GM12891 (cell line): ENCODE measurements around the gene PRKCA.

ENCODE experiments used
- DNase-seq: peaks from one replicate; pipeline ENCODE4 v3.0.0; 2011; ENCODE audit warnings: low spot score; ENCODE audit not compliant: insufficient read length
- FAIRE-seq: peaks from 2 replicates; lab custom pipeline; 2011; peaks lifted over from hg19 to GRCh38; lab: Jason Lieb, UNC
- PAX5 ChIP-seq: IDR thresholded peaks from 2 replicates; pipeline ENCODE4 v1.6.1; 2011; ENCODE audit warnings: low read length, moderate library complexity, mild to moderate bottlenecking; ENCODE audit not compliant: insufficient read depth, severe bottlenecking
- POLR2A ChIP-seq: IDR thresholded peaks from 2 replicates; pipeline ENCODE4 v1.6.1; 2011; ENCODE audit warnings: low read depth, low read length, control low read depth
- POLR2AphosphoS5 ChIP-seq: IDR thresholded peaks from 2 replicates; pipeline ENCODE4 v1.6.1; 2011; ENCODE audit warnings: low read depth, low read length, control low read depth
- POU2F2 ChIP-seq: IDR thresholded peaks from 2 replicates; pipeline ENCODE4 v1.6.1; 2011; ENCODE audit warnings: low read depth, mild to moderate bottlenecking, control low read depth, low read length, moderate library complexity
- SPI1 ChIP-seq: IDR thresholded peaks from 2 replicates; pipeline ENCODE4 v1.6.1; 2011; ENCODE audit warnings: low read depth, low read length, control low read depth
- TAF1 ChIP-seq: IDR thresholded peaks from 2 replicates; pipeline ENCODE4 v1.6.1; 2011; ENCODE audit warnings: low read depth, low read length, control low read depth

The PRKCA gene

DNA sequence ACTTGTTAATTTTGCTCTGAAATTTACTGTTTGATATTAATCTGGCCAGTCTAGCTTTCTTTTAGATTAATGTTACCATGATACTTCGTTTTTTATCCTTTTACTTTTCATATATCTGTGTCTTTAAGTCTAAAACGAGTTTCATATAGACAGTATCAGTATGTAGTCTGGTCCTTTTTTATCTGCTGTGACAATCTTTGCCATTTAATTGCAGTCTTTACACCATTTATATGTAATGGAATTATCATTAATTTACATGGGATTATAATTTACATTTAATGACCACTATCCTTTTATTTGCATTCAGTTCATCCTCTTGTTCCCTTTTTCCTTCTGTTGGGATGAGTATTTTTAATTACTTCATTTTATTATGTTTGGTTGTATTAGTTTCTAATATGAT is 243.5 kb downstream of the PRKCA start:
- TF ChIP-seq SPI1 (no peak), TAF1 (no peak)
- FAIRE-seq (no peak), DNase-seq (no peak)

DNA sequence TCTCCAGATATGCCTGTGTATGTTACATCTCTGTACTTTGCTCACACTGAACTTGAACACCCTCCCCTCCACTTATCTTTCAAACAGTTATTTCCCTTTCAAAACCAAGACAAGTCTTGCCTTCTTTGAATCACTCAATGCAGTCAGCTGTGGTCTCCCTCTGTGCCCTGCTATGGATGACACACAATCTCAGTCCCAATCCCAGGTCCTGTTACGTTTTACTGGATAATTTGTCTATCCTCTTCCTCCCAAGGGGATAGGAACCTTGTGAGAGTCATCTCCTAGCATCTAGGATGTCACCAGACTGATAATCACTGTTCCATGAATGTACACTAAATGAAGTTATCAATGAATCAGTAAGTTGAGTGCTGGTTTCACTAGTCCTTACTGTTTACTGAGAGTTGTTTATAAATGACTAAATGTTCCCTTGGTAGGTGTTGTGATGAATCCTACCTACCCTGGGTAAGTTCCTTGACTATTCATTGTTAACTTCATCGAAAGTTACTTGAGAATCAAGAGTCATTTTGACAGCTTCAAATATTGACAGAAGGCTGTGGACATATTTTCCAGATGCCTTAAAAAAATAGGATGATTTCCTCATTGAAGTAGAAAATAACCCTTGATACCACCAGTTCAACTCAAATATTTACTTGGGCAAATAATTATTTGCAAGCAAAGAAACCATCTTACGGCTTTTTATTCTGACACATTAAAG is 244.9 kb downstream of the PRKCA start:
- DNase-seq (no peak), FAIRE-seq (no peak)
- TF ChIP-seq POLR2AphosphoS5, result no peak
- no peak for TF ChIP-seq TAF1
- TF ChIP-seq POU2F2, result no peak
- no peak for TF ChIP-seq PAX5
- TF ChIP-seq POLR2A, result no peak
- TF ChIP-seq SPI1, result no peak

DNA sequence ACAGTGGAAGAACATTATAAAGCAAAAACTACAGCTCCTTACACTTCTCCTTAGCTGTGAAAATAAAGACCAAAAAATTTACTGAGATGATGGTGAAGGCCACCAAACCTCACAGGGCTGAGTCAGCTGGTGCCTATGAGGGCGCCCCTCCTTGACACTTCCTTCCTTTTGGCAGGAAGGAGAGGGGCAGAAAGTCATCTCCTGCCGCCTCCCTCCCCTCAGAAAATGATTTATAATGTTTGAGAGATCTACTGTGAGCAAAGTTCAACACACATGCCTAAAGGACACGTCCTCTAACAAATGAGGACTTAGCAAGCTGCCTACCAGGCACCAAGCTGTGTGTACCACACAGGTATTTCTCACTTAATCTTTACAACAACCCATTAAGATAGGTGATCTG is 245.7 kb downstream of the PRKCA start:
- TF ChIP-seq POU2F2 (no peak), TAF1 (no peak), SPI1 (no peak), PAX5 (no peak), POLR2AphosphoS5 (no peak), POLR2A (no peak)
- DNase-seq, result no peak
- FAIRE-seq, result no peak

DNA sequence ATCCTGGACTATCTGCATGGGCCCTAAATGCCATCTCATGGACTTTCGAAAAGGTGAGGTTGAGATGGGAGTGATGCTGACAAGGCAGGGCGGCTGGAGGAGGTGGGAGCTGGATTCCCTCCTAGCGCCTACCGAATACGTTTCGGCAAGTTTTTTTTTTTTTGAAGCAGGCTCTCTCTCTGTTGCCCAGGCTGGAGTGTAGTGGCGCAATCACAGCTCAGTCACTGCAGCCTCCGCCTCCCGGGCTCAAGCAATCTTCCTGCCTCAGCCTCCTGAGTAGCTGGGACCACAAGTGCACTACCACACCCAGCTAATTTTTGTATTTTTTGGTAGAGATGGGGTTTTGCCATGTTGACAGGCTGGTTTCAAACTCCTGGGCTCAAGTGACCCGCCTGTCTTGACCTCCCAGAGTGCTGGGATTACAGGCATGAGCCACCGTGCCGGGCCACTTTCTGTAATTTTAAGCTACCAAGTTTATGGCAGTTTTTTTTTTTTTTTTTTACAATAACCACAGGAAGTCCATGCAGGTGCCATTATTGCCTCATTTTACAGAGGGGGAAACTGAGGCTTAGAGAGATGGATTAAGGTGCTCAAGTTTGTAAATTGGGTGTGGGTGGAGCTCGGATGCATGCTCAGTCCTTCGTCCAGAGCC is 246.4 kb downstream of the PRKCA start:
- no peak for DNase-seq
- FAIRE-seq, result no peak

DNA sequence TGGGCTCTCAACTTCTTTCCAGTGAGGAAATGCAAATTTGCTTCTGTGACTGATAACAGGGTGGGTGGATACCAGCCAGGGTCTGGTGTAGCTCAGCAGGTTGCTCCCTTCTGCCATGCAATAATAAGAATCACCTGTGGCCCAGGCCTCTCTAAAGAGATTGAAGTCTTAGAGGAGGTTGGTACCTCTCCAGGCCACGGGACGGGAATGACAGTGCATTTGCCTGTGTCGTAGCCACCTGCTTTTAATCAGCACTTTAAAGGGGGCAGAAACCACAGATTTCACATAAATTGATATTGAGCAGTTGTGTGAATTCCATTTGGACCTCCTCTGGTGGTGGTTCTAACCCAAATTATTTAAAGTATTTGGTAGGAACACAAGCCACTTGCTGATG is 246.9 kb downstream of the PRKCA start:
- TF ChIP-seq SPI1, result no peak
- no peak for TF ChIP-seq POLR2AphosphoS5
- no peak for TF ChIP-seq POU2F2
- no peak for TF ChIP-seq TAF1
- TF ChIP-seq POLR2A, result no peak
- no peak for TF ChIP-seq PAX5
- no peak for FAIRE-seq
- DNase-seq, result no peak

More for the DNA sequence above, 246.4 kb downstream of the PRKCA start:
- TF ChIP-seq PAX5, result no peak
- no peak for TF ChIP-seq POLR2A
- TF ChIP-seq TAF1, result no peak
- TF ChIP-seq POU2F2, result no peak
- TF ChIP-seq POLR2AphosphoS5, result no peak
- TF ChIP-seq SPI1, result no peak

DNA sequence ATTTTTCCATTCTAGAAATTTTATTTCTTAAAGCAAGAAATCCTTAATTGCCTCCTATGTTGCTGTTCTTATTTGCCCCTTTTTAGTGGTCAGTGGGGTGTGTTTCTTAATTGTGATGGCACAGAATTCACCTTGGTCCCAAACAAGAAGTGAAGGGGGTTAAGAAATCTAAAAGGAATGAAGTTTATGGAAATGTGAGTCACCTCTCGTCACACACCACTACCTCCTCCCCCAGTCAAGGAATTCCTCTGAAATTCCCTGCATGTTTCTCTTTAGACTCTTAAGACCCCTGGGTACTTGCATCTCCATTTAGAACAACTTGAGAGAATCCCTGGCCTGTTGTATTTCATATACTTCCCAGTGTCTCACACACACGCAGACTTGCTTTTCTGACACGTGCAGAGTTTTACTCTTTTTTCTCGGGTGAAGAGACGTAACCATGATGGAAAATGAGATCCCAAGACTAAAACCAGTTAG is 247.4 kb downstream of the PRKCA start:
- TF ChIP-seq POLR2AphosphoS5, result no peak
- TF ChIP-seq TAF1, result no peak
- TF ChIP-seq SPI1, result no peak
- no peak for TF ChIP-seq PAX5
- no peak for TF ChIP-seq POU2F2
- TF ChIP-seq POLR2A, result no peak
- no peak for FAIRE-seq
- DNase-seq, result no peak

DNA sequence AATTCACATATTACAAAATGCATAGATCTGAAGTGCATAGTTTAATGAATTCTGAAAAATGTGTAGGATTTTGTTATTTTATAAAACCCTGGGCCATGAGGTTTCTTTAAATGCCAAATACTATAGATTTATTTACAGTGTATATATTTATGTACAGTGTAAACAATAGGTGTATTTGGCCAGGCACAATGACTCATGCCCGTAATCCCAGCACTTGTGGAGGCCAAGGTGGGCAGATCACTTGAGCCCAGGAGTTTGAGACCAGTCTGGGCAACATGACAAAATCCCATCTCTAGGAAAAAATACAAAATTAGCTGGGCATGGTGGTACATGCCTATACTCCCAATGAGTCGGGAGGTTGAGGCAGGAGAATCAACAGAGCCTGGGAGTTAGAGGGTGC is 249.4 kb downstream of the PRKCA start:
- no peak for TF ChIP-seq POLR2A
- TF ChIP-seq PAX5, result no peak
- TF ChIP-seq SPI1, result no peak
- TF ChIP-seq TAF1, result no peak
- no peak for TF ChIP-seq POU2F2
- no peak for TF ChIP-seq POLR2AphosphoS5
- FAIRE-seq (no peak), DNase-seq (no peak)

DNA sequence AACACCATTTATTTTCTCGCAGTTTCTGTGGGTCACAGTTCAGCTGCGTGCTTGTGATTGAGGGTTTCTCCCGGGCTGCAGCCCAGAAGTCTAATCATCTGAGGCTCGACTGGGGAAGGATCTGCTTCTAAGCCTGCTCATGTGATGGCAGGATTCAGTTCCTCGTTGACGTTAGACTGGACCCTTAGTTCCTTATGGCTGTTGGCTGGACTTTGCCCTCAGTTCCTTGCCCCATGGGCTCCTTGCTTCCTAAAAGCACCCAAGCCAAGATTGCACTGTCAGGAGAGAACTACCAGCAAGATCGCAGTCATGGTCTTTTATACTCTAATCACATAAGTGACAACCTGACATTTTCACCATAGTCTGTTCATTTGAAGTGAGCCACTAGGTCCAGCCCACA is 250.0 kb downstream of the PRKCA start:
- FAIRE-seq (no peak), DNase-seq (no peak)
- TF ChIP-seq SPI1, result no peak
- TF ChIP-seq POU2F2, result no peak
- no peak for TF ChIP-seq PAX5
- TF ChIP-seq POLR2AphosphoS5, result no peak
- no peak for TF ChIP-seq TAF1
- TF ChIP-seq POLR2A, result no peak

DNA sequence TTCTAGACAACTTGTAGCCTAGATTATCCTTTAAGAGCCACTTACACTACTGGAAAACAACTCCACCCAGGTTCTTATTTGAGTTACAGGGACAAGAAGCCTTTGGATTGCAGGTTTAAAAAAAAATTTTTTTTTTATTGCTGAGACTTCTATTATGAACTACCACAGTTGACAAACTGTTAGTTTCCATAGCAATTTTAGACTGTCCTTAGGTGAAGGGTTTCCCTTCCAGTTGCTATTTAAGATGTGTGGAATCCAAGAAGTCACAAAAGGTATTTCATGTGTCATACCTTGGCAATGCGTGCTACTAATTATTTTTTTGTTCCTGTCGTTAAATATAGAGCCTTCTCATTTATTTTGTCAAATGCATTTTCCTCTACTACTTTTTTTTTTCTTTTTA is 253.2 kb downstream of the PRKCA start:
- TF ChIP-seq POLR2AphosphoS5 (no peak), POLR2A (no peak), POU2F2 (no peak), TAF1 (no peak), PAX5 (no peak), SPI1 (no peak)
- FAIRE-seq (no peak), DNase-seq (no peak)

DNA sequence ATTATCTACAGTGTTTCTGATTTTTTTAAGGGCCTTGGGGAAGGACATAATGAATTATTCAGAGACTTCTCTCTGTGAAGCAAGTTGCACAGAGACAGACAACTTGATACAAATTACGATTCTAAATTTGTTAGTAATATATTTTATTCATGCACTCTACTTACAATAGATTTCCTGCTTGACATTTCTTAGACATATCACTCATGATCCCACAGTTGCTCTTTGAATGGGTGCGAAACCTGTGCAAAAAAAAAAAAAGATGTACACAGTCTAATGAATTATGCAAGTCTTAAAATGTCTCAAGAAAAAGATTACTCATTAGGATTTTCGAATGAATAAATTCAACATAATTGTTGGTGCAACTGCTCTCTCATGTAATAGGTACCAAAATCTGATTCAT is 254.8 kb downstream of the PRKCA start:
- DNase-seq (no peak), FAIRE-seq (no peak)
- TF ChIP-seq POLR2AphosphoS5, result no peak

DNA sequence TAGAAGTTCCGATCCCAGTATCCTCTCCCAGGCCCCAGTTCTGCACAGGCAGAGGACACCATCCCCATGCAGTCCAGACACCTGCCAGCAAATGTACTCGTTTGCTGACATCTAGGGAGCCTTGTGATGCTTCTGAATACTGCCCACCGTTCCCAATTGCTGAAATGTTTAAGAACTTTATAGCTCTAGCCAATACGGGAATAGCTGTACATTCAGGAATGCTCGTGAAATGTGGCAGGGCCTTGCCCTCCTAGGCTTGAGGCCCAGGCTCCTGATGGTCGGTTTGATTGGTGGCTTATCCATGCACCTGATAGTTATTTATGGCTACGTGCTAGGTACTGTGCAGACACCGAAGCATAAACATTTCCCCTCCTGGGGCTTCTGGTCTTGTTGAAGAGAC is 255.5 kb downstream of the PRKCA start:
- DNase-seq, result no peak
- FAIRE-seq, result no peak
- TF ChIP-seq POU2F2 (no peak), SPI1 (no peak), POLR2AphosphoS5 (no peak), POLR2A (no peak), TAF1 (no peak), PAX5 (no peak)
